HG02943 (cell line): ENCODE measurements around the gene TUBB2B.
"Not testable (repeated sequence)": the region's sequence is repeated elsewhere in the genome, so short reads cannot be mapped to it uniquely, and the experiment has no call there.

Source experiments
- ATAC-seq: cut with Tn5 transposase; IDR thresholded peaks from one replicate; pipeline ENCODE4 v1.9.1; 2021; ENCODE audit warnings: mild to moderate bottlenecking, low read depth, moderate library complexity; ENCODE audit not compliant: unreplicated experiment

Gene TUBB2B

GRCh38 chr6:3258720-3259490, 31.5 kb upstream of the TUBB2B start, which contains the start of gene PSMG4:
PSMG4 (plus strand) TSS chr6:3258947; CDS start chr6:3259023, 76 bp downstream.
- ATAC-seq = peak; percentile 72

GRCh38 chr6:3258201-3258600, 30.7 kb upstream of the TUBB2B start:
- ATAC-seq = no peak

- ATAC-seq = no peak
These were observed 26.1 kb upstream of the TUBB2B start for GRCh38 chr6:3253597-3253961.

- ATAC-seq = no peak
These were observed 25.6 kb upstream of the TUBB2B start for GRCh38 chr6:3252861-3253596.

GRCh38 chr6:3252369-3252768, 24.9 kb upstream of the TUBB2B start:
- ATAC-seq = no peak

- no peak for ATAC-seq
These were observed 24.2 kb upstream of the TUBB2B start for GRCh38 chr6:3251462-3252314.

GRCh38 chr6:3250231-3250675, 22.8 kb upstream of the TUBB2B start:
- no peak for ATAC-seq

- ATAC-seq = no peak
These were observed 22.4 kb upstream of the TUBB2B start for GRCh38 chr6:3249821-3250220.

GRCh38 chr6:3247255-3248146, 20.0 kb upstream of the TUBB2B start:
- no peak for ATAC-seq

GRCh38 chr6:3245216-3245615, 17.8 kb upstream of the TUBB2B start:
- ATAC-seq = no peak

GRCh38 chr6:3244832-3245161, 17.3 kb upstream of the TUBB2B start:
- not testable (repeated sequence) for ATAC-seq

- no peak for ATAC-seq
These were observed 16.8 kb upstream of the TUBB2B start for GRCh38 chr6:3244003-3244831.

GRCh38 chr6:3242768-3243167, 15.3 kb upstream of the TUBB2B start:
- ATAC-seq = no peak

- ATAC-seq = not testable (repeated sequence)
These were observed 14.3 kb upstream of the TUBB2B start for GRCh38 chr6:3241745-3242144.

- ATAC-seq = no peak
These were observed 13.1 kb upstream of the TUBB2B start for GRCh38 chr6:3240595-3240994.

- ATAC-seq = no peak
These were observed 11.8 kb upstream of the TUBB2B start for GRCh38 chr6:3239110-3239830.

GRCh38 chr6:3237761-3238662, 10.6 kb upstream of the TUBB2B start:
- no peak for ATAC-seq

GRCh38 chr6:3236005-3236404, 8.6 kb upstream of the TUBB2B start:
- ATAC-seq = no peak
